Ecto neural progenitor cell (in vitro differentiated cells): ENCODE data around the gene CCDC51.

ENCODE experiments used
- DNase-seq: peaks from one replicate; pipeline ENCODE4 v3.0.0-alpha.2; 2018; ENCODE audit warnings: low spot score

CCDC51 gene

DNA sequence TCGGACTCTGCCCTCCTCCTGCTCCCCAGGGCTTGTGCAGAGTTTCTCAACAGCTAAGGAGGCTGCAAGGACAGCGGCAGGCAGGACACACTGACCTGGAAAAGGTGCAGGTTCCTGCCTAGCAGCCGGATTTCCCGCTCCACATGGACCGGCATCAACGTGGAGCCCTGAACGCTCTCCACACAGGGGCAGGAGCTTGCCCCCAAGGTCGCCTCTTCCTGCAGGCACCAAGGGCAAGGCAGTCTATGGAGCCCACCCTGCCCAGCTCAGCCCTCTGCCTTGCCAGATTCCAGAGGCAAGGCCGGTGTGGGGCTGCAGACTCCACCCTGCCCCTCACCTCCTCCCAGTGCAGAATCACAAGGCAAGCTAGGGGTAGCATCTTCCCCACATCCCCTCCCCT, 20.8 kb downstream of the CCDC51 start:
- DNase-seq = no peak

DNA sequence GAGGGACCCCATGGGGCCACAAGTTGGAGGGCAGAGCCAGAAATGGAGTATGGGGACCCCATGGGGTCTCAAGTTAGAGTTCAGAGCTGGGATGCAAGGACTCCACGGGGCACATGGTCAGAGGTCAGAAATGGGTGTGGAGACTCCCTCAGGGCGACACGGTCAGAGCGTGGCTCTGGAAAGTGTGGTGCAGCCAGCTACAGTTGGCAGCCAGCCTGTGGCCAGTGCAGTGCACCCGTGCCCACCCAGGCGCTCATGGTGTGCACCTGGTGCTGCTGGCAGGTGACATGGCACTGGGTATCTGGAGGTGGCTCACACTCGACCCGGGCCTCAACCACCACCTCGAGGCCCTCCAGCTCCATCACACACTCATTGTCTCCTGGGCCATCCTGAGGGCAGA, 21.3 kb downstream of the CCDC51 start:
- DNase-seq = no peak

DNA sequence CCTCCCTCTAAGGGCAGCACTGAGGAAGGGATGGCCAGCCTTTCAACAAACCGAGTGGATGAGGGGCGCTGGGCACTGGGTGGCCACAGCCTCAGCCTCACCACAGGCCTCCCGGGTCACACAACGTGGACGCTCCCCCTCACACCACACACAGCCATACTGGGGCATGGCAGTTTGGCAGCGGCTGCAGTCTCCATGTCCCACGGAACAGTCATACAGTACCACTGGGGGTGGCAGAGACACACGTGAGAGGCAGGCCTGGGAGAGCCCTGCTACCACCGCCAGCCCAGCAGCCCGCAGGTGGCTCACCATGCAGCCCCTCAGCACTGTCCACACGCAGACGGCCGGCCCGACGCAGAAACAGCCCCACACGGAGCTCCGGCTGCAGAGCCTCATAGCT, 21.8 kb downstream of the CCDC51 start:
- no peak for DNase-seq

DNA sequence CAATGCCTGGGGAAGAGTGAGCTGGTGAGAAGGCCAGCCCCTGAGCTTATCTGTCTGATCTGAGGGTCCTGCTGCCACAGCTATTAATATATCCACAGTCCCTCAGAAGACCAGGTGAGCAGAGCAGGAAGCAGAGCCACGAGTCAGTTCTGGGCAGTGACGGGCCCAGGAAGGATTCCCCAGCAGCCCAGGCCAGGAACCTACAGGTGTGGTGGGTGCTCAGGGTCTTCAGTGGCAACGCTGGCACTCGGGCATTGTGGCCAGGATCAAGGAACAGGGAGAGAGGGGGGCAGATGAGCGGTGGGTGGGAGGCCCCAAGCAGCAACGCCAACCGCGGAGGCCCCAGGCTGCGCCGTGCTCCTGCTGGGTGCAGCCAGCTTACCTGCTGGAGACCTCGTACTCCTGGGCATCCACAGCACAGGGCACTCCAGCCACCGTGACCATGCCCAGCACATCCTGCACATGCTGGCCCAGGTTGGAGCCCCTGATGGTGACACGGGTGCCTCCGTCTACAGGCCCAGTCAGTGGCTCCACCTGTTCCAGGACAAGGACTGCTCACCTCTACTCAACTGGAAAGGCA, 22.3 kb downstream of the CCDC51 start:
- no peak for DNase-seq

DNA sequence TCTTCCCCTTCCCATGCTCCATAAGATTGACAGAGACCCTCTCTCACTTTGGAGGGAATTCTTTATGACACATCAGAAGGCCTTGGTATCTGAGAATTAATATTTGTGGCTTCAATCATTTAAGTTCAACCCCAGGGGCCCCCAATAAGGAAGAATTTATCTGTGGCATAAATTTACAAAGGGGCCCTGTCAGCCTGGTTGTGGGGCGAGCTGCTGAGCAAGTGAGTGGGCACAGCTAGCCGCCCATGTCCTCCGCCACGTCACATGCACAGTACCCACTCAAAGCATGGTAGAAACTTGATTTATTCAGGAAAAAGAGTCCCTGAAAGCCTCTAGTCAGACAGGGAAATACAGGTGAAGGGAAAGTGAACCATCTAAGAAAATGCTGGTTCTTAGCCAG, 23.4 kb downstream of the CCDC51 start:
- no peak for DNase-seq

DNA sequence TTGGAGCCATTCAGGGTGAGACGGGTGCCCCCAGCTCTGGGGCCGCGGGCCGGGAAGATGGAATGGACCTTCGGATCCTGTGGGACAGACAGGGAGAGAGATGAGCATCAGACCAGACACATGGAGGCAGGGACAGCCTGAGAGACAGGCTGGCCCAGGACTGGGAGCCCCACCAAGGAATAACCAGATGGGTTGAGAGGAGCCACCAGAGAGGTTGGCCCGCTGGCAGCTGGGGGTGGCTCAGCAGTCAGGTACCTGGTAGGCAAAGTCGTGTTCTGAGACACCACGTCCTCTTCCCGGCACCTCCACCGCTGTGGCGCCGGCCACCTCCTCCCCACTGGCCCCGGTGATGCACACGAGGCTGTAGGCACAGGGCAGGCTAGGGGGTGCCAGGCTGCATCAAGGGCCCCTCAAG, 23.8 kb downstream of the CCDC51 start:
- DNase-seq = no peak

DNA sequence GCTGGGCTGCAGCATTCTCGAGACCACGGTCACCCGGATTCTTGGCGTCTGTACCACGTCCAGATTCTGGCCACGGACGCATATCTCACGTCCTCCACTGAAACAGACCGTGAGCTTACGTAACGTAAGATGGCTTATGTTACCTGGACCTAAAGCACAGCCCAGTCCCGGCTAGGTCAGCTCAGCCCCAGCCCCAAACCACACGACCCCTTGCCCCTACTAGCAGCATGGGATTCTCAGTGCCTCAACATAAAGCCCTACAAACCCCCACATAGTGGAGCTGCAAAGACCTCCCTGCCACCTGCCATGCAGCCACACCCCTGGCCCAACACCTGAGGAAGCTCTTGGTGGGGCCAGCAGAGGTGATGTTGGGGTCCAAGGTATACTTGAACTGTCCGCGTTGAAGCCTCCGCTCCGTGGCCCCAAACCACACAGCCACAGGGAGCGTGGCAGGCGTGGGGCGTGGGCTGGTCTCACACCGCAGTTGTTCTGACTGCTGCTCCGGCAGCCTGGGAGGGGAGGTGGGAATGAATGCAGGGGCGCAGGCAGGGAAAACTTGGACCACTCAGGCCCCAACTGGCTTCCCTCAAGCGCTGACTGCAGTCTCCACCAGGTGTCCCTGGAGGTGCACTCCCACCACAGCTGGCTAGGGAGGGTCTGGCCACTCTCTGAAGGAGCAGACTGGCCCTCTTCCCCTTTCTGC, 24.5 kb downstream of the CCDC51 start:
- DNase-seq = no peak

DNA sequence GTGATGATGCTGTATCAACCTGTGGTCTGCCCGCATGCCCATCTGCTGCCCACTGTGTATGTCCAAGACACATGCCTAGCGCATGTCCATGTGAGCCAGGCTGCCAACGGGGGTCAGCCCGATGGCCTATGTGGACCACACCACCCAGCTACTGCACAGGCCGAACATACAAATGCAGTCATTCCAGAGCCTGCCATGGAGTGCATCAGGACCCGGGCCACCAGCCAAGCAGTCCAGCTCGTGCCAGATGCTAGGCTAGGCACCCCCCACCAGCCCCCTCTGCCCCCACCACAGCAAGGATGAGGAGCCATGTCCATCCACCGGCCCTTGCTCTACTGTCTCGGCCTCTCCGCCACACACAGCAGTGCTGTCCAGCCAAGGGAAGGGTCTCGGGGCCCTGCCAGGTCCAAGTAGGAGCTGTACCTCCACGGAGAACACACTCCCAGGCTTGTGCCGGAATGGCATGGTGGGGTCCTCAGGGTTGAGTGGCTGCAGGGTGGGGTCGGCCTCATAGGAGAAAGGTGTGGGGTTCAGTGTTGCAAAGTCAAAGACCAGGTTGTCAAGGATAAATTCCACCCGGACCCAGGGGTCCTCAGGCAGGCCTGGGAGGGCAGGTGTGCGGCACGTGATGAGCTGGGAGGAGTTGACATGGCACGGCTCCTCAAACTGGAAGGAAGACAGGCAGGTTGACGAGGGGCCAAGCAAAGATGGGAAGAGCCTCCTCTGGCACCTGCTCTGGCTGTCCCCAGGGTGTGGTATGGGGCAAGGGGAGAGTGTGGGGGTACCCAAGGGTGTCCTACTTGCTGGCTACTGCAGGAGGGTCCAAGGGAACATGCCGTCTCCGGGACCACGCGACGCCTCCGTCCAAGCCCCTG, 25.3 kb downstream of the CCDC51 start:
- DNase-seq = no peak

DNA sequence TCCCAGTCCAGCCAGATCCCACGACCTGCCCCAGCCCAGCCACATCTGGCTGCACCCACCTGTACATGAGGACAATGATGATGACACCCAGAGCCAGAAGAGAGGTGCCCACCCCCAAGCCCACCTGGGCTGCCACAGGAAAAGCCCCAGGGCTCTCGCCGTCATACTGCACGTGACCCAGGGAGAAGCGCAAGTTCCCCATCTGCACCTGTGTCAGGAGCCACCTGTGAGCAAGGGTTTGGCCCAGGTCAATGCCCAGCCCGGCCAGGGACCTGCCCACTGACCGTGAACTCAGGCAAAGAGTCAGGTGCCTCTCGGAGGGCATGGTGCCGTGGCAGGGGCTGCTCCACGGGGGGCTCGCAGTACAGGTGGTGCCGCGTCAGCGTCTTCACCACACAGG, 26.3 kb downstream of the CCDC51 start:
- no peak for DNase-seq

DNA sequence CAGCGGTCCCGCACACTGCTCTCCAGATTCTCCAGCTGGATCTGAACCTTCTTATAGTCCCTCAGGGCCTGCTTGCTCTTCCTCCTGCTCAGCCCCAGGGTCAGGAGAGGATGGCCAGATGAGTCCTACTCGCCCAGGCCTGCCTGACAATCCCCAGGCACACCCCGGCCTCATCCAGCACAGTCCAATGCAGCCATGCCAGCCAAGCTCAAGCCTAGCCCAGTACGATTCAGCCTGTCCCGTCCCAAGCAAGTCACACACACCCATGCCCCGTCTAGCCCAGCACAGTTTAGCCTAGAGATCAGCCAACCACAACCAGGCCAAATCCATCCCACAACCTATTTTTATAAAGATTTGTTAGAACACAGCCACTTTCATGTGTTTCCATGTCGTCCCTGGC, 26.8 kb downstream of the CCDC51 start:
- no peak for DNase-seq

DNA sequence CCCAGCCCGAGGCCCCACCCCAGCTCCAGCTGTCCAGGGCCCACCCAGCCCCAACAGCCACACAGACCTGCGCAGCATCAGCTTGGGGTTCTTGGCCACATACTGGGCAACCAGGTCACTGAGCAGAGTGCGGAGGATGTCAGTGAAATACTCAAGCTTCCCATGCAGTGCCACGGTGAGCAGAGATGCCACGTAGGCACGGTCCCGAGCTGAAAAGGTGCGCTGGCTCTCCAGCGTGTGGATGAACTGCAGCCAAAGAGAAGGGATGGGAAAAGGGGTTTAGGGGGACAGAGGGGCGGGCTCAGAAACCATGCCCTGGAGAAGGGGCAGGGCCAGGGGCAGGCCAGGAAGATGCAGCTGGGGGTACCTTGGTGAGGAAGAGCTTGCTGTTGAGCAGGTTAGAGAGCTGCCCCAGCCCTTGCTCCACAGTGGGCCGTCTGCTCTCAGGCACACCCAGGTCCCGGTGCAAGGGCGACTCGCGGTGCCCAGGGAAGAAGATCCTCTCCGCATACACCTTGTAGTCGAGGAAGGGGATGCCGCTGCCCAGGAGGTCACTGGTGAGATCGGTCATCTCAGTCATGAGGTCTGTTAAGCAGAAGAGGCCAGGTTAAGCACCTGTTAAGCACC, 27.4 kb downstream of the CCDC51 start:
- DNase-seq = no peak

DNA sequence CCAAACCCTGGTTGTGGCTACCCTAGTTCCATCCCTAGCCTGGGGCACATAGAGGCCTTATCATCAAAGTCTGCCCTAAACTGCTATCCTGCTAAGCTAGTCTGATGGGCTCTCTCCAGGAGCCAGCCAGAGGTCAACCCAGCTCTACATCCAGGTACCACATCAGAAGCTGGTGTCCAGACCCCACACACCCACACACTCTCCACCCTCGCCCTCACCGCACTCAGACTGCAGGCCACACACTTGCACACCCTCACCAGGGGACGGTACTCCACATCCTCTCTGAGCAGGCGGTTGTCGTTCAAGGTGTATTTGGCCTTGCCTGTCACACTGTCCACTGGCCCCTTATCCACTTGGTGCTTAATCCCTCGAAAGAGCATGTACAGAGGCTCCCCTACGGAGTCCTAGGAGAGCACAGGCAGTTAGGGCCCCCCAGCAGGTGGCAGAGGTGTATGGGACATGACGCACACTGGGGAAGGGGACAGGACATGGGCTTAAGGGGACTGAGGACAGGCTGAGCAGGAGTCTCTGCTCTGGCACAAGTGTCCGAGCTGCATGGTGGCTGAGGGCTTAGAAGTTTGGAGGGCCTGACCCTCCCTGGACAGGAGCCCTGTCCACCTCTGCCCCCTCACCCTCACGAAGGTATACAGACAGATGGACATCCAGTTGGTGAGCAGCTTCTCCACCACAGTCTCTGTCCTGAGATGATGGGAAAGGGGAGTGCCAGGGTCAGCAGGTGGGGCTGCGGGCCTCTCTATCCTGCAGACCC, 28.1 kb downstream of the CCDC51 start:
- no peak for DNase-seq

DNA sequence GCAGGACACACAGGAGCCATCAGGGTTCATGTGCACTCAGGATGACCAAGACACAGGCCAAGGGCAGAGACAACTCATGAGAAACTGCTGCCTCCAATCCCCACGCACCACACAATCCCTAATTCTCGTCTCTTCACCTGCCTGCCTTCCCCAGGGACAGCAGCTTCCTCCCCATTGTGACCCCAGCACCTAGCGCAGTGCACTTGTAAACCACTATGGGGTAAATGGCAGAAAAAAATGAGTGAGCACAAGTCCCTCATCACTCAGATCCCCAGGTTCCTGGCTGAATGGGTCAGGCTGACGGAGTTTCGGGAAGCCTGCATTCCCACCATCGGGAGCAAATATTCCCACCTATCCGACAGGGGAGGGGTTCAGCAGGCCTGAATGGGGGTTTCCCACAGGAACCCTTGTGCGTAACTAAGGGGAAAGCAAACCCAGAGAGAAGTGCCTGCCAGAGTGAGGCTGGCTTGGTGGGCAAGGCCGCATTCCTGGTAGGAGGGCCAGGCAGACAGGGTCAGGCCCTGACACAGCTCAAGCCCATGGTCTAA, 28.8 kb downstream of the CCDC51 start:
- no peak for DNase-seq

DNA sequence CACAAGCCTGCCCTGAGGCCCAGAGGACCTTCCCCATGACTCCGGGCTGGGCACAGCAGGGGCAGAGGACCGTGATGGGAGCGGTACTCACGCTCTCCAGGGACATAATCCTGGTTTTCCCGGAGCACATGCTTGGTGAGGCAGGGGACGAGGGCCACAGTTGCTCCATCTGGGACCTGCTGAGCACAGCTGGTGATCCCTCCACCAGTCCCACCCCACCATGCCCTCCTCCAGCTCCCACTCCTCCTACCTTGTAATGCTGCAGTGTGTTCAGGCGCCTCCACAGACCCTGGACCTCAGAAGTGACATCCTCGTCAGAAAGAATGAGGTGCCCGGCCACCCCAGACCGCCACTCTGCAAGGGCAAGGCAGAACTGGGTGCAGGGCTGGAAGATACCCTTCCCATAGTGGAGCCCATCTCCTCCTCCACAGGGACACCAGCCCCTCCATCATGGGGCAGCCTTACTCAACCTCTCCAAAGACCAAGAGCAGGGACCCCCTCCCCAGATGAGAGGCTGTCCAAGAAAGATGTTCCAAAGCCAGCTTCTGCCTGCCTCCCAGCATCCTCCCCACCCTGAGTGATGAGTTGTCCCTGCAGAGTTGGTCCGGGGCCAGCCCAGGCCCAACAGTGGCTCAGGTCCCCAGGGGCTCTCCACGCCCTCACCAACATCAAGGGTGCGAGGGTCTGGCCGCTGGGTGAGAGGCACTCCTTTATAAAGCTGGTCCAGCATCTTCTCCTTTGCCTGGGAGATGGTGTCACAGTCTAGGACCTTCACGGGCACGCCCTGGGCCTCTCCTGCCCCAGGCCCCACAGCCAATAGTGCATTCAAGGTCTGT, 29.5 kb downstream of the CCDC51 start:
- DNase-seq = no peak

DNA sequence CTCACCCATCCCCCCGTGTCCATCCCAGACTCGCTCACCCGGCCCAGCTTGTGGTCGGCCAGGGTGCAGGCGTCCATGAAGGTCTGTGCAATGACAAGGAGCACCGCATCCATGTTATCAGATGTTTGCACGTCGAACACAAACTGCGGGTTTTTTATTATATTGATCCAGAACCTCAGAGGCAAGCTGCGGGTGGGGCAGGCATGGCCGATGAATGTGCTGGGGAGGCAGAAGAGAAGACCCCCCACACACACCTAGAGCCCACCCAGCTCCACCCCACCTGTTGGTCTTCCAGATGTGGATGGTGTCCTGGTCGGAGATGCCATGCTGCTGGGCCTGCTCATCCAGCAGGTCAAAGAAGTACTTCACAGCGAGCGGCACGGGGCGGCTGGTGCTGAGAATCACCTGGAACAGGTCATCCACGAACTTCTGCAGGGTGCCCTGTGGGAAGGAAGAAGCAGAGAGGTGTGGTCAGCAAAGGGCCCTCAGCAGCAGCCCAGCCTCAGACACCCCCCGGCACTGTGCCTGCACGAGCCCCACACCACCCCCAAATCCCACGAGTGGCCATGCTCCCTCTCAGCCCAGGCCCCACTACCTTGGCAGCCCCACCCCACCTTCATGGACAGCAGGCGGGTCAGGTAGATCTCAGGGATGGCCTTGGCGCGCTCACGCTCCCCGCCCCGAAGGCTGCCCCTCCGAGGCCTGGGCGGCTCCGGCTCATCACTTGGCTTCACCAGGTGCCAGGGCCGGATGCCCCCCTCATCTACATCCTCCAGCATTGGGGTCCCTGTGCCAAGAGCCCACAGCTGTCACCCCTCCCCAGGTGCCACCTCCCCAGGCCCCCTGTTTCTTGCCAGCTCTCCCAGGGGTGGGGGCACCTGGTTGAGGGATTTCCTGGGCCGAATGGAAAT, 30.4 kb downstream of the CCDC51 start:
- peak; percentile 31 for DNase-seq

DNA sequence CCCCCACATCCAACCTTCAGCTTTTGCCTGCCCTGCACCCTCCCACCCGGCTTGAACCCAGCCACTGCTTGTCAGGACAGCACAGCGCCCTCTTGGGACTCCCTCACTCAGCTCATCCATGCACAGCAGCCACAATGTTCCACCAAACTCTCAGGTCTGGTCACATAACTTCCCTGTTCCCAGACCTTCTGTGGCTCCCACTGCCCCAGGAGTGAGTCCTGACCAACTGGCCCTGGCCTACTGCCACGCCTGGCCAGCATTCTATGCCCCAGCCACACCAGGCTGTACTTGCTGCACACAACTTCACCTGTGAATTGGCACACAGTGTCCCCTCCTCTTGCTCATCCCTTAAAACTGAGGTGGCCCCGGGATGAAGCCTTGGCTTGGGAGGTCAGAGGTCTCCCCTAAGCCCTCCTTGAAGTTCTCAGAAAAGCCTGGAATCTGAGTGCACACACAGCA, 31.1 kb downstream of the CCDC51 start:
- peak; percentile 39 for DNase-seq

DNA sequence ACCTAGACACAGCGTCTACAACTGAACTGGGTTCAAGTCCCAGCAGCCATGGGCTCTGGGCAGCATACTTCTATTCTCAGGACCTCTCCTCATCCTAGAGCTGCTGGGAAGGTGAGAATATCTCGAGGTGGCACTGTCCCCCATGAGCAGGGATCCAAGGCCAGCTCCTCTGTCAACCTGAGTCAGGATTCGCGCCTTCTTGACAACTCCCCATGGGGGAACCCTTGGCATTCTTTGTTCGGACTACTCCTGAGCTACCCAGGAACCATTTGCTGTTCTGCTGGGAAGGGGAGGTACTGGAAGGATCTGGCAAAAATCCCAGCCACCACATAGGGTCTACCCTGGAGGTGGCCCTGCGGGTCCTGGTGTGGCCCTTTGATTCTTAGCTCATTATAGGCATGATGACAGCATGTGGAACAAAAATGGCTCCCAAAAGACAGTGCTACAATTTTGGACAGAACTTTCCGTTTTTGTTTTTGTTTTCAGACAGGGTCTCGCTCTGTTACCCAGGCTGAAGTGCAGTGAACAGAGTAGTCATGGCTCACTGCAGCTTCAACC, 32.3 kb downstream of the CCDC51 start:
- DNase-seq = peak; percentile 21

DNA sequence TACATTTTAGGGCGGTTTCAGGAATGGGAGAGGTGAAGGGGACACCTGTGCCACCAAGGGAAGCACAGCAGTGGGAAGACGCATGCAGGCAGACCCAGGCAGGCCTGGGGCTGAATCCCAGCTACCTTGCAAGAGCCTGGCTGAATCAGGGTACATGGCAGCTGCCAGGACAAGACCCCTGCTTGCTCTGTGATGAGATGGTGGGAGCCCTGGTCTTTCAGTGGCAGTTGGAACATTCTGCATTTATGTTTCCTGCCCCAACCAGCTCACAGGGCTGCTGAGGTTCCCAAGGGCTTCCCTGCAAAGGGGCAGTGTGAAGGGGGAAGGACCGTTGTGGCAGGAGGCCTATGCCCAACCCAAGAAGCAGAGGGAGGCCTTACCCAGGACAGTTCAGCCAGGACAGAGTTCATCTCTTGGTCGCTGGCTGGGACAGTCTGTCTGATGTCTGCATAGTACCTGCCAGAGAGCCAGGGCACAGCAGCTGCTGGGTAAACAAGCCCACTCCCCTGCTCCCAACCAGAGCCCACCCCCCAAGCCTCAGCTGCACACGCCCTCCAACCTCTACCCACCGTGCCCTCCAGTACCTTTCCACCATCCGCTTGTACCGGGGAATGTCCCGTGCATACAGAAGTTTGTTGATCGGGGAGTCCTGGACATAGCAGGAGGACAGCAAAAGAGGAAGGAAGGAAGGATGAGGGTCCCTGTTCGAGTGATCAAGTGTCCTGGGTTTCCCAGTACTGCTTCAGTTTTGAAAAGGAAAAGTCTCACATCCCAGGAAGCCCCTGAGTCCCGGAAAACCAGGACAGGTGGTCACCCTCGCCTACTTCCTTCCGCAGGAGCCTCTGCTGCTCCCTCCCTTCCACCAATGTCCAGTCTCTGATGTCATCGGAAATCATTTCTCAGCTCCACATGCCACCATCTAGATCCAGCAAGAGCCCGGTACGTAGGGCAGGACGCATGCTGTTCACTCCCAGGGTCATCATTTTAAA, 33.2 kb downstream of the CCDC51 start:
- peak; percentile 28 for DNase-seq
